NCI-H2029 treated with DMSO at 0.1 percent for 48 hours (cell line): ENCODE results near the gene ASB16.

Experiments used
- DNase-seq: peaks from one replicate; lab custom pipeline; 2025; lab: John Stamatoyannopoulos, UW

The ASB16 gene

GRCh38 chr17:44222112-44222869 lies 51.8 kb downstream of the ASB16 start:
- DNase-seq, result peak; percentile 39

DNA sequence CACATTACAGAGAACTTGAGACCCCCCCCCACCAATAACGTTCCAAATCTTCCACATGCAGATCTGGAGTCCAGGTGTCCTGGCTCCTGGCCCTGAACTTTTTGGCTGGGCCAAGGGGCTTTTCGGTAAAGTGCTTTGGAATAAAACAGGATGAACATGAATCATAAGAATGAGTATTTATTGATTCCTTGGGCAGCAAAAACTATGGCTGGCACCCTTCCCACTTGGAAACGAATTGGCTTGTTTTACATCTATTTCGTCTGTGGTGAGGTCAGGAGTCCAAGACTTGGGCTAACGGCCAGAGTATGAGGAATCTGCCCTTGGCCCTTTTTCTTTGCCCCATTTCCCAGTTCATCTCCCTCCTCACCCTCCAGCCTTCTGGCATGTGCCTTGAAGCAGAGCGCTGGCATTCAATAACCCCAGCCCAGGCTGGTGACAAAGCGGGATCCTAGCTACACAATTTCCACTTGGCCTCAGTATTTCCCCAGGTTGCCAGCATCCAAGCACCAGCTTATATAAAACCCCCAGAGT lies 53.1 kb downstream of the ASB16 start:
- no peak for DNase-seq
